Measurements from ENCODE around the gene EVC2. TPM values are rescaled to one million over a fixed set of nuclear protein-coding genes. Genes with fewer than 3 reads are reported as not detected.

EVC2 gene
- total RNA-seq, 1 experiment from 2014 or later = 7.8 TPM

DNA sequence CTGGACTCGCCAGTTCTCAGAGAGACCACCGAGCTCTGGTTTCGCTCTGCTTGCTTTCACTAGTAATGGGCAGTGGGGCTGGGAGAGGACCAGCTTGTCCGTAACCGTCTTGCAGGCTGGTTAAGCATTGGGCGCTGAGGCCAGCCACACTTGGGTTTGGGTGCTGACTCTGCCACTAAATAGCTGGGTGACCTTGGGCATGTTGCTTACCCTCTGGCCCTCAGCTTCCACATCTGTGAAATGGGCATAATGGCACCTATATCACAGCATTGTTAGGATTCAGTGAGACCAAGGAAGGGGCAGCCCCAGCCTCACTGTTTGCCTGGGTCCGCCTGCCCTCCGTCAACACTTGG lies 46.1 kb upstream of the EVC2 start:
- Histone ChIP-seq H3K23me2 (ENCODE audit: insufficient read length, low read depth, low read length, poor library complexity, severe bottlenecking) (no peaks in the 10 kb centered on the region), H3K79me1 (ENCODE audit: insufficient read depth, low read depth, low read length, poor library complexity, severe bottlenecking) (no peaks in the 10 kb centered on the region), H3K18ac (ENCODE audit: insufficient read length, low read depth, low read length) (no peak overlapping the region), H2AFZ (ENCODE audit: low read length) (no peak overlapping the region), H3K9ac (ENCODE audit: extremely low read depth, insufficient read length, low read length) (no peak overlapping the region), H4K8ac (replicated peaks; ENCODE audit: insufficient read length, low read depth, low read length) (no peak overlapping the region), H3K27ac (ENCODE audit: insufficient read length, low read depth, low read length) (no peak overlapping the region), H3K79me2 (ENCODE audit: insufficient read depth, low read length) (no peaks in the 10 kb centered on the region), H2BK5ac (ENCODE audit: insufficient read length, low read length) (no peak overlapping the region), H3K56ac (ENCODE audit: insufficient read length, low read depth, low read length) (no peak overlapping the region), H4K91ac (ENCODE audit: insufficient read length, low read depth, low read length) (no peak overlapping the region), H3K4me2 (ENCODE audit: insufficient read depth, insufficient read length, low read length) (no peak overlapping the region), H3T11ph (ENCODE audit: low read length) (no peak overlapping the region), H3K14ac (ENCODE audit: insufficient read depth, low read length) (no peak overlapping the region), H3K9me3 (ENCODE audit: control insufficient read depth, low read depth, low read length) (no peaks in the 10 kb centered on the region), H3K4ac (ENCODE audit: low read depth, low read length) (no peak overlapping the region), H3K4me1 (ENCODE audit: insufficient read depth, low read length) (peaks cover 10% of the 10 kb centered on the region; the same call in 1 of the 2 replicates), H3K23ac (ENCODE audit: insufficient read length, low read depth, low read length) (no peak overlapping the region), H2BK120ac (ENCODE audit: low read depth, low read length, poor library complexity, severe bottlenecking) (no peak overlapping the region), H3K27me3 (ENCODE audit: insufficient read depth, low read length) (no peaks in the 10 kb centered on the region), H4K20me1 (ENCODE audit: control insufficient read depth, insufficient read depth, insufficient read length) (no peaks in the 10 kb centered on the region), H2BK12ac (ENCODE audit: insufficient read length, low read depth, low read length) (no peak overlapping the region), H2BK15ac (ENCODE audit: low read depth, low read length) (no peak overlapping the region), H2BK20ac (ENCODE audit: low read depth, low read length, poor library complexity, severe bottlenecking) (no peak overlapping the region), H2AK5ac (ENCODE audit: insufficient read length, low read length) (no peak overlapping the region), H4K5ac (ENCODE audit: insufficient read length, low read depth, low read length) (no peak overlapping the region)
- peaks cover 30 to 31% of the 10 kb centered on the region in 2 experiments for H3K4me1 Mint-ChIP-seq
- H3K36me3 Mint-ChIP-seq (ENCODE audit: insufficient read depth in 1 of 3, low read depth in 3 of 3) = peaks cover 32 to 50% (median 45%) of the 10 kb centered on the region in 3 experiments
- H3K27ac Mint-ChIP-seq = no peak overlapping the region
- no peak overlapping the region for H3K4me3 Mint-ChIP-seq
- no CpG with 5 or more reads among the region's 8 CpGs for WGBS (ENCODE audit: extremely low coverage, insufficient read length, low lambda C conversion rate)
- no peak for DNase-seq
- H3K27me3 Mint-ChIP-seq (ENCODE audit: low read depth) = no peaks in the 10 kb centered on the region; the same call in none of the 2 replicates
- TF ChIP-seq, protein P1, sequence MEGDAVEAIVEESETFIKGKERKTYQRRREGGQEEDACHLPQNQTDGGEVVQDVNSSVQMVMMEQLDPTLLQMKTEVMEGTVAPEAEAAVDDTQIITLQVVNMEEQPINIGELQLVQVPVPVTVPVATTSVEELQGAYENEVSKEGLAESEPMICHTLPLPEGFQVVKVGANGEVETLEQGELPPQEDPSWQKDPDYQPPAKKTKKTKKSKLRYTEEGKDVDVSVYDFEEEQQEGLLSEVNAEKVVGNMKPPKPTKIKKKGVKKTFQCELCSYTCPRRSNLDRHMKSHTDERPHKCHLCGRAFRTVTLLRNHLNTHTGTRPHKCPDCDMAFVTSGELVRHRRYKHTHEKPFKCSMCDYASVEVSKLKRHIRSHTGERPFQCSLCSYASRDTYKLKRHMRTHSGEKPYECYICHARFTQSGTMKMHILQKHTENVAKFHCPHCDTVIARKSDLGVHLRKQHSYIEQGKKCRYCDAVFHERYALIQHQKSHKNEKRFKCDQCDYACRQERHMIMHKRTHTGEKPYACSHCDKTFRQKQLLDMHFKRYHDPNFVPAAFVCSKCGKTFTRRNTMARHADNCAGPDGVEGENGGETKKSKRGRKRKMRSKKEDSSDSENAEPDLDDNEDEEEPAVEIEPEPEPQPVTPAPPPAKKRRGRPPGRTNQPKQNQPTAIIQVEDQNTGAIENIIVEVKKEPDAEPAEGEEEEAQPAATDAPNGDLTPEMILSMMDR (conservative IDR thresholded peaks at IDR 0.05) = no peak
- H3K9me3 Mint-ChIP-seq = no peaks in the 10 kb centered on the region
